HFF-Myc (cell line): Measurements from ENCODE around the gene STAG1.
"Not testable (repeated sequence)": the region's sequence is repeated elsewhere in the genome, so short reads cannot be mapped to it uniquely, and the experiment has no call there.

ENCODE experiments used
- DNase-seq: peaks from one replicate; pipeline ENCODE4 v3.0.0-alpha.2; 2011; ENCODE audit warnings: low read depth; ENCODE audit errors: extremely low read depth
- H3K4me3 ChIP-seq: replicated peaks from 2 replicates; pipeline ENCODE4 v1.5.1; 2011; ENCODE audit warnings: low read depth, mild to moderate bottlenecking, control low read depth, low read length
- CTCF ChIP-seq: IDR thresholded peaks from 2 replicates; pipeline ENCODE4 v1.5.1; 2012; ENCODE audit warnings: mild to moderate bottlenecking, low read depth, low read length, control low read depth; ENCODE audit errors: missing control alignments

Gene STAG1

GRCh38 chr3:136583823-136584222 is 168.4 kb downstream of the STAG1 start:
- DNase-seq, result no peak
- no peak overlapping the region for H3K4me3 ChIP-seq
- TF ChIP-seq CTCF, result no peak

- TF ChIP-seq CTCF, result no peak
- DNase-seq, result no peak
- no peak overlapping the region for H3K4me3 ChIP-seq
Measured at GRCh38 chr3:136577791-136578190, 174.4 kb downstream of the STAG1 start.

GRCh38 chr3:136576279-136577009 is 175.7 kb downstream of the STAG1 start:
- no peak overlapping the region for H3K4me3 ChIP-seq
- TF ChIP-seq CTCF, result no peak
- no peak for DNase-seq

GRCh38 chr3:136567599-136568188 is 184.5 kb downstream of the STAG1 start:
- no peak for DNase-seq
- TF ChIP-seq CTCF, result no peak
- no peak overlapping the region for H3K4me3 ChIP-seq

GRCh38 chr3:136564962-136565361 is 187.2 kb downstream of the STAG1 start:
- H3K4me3 ChIP-seq, DNase-seq: not testable (repeated sequence)

GRCh38 chr3:136562026-136562425 is 190.2 kb downstream of the STAG1 start:
- TF ChIP-seq CTCF, result no peak
- DNase-seq, result no peak
- H3K4me3 ChIP-seq, result no peak overlapping the region

GRCh38 chr3:136559896-136560295 is 192.3 kb downstream of the STAG1 start:
- no peak overlapping the region for H3K4me3 ChIP-seq
- DNase-seq, result no peak
- no peak for TF ChIP-seq CTCF

- not testable (repeated sequence) for H3K4me3 ChIP-seq, DNase-seq
Measured at GRCh38 chr3:136549461-136549860, 202.7 kb downstream of the STAG1 start.
